CD14-positive monocyte (primary cell): Measurements from ENCODE around the gene ZNF684. TPM values are rescaled to one million over a fixed set of nuclear protein-coding genes. Genes with fewer than 3 reads are reported as not detected.
A peak's percentile ranks its signal among the peaks of the same experiment; 100 is the strongest.
"Not testable (repeated sequence)": the region's sequence is repeated elsewhere in the genome, so short reads cannot be mapped to it uniquely, and the experiment has no call there.

Experiments used
- DNase-seq, 3 donors: peaks; one replicate each; pipeline ENCODE4 v3.0.0-alpha.2; 2011 to 2022
- H2AFZ ChIP-seq: 2 replicates; pipeline ENCODE4 v1.6.0; 2012; ENCODE audit warnings: mild to moderate bottlenecking, low read depth, low read length, inconsistent platforms; ENCODE audit not compliant: insufficient read depth, poor library complexity, severe bottlenecking
- H3K27ac ChIP-seq, 2 donors: 1 replicate in 1 of 2; 2 replicates in 1 of 2; pipeline ENCODE4 v1.5.1; 2012 to 2013; ENCODE audit warnings: low read length in 2 of 2, control low read depth in 1 of 2, inconsistent platforms in 1 of 2, low read depth in 1 of 2, mild to moderate bottlenecking in 1 of 2
- H3K27me3 ChIP-seq, 2 donors: one replicate each; pipeline versions ENCODE4 v1.6.0 to v1.6.1; 2011 to 2013; ENCODE audit warnings: low read length in 2 of 2; ENCODE audit not compliant: control insufficient read depth in 2 of 2, insufficient read depth in 2 of 2
- H3K36me3 ChIP-seq, 2 donors: replicated peaks in 1 of 2; 1 replicate in 1 of 2; 2 replicates in 1 of 2; pipeline versions ENCODE4 v1.5.1 to v1.6.1; 2012 to 2013; ENCODE audit warnings: low read length in 2 of 2, control low read depth in 1 of 2, inconsistent platforms in 1 of 2, mild to moderate bottlenecking in 1 of 2; ENCODE audit not compliant: insufficient read depth in 2 of 2, control insufficient read depth in 1 of 2
- H3K4me1 ChIP-seq, 2 donors: 1 replicate in 1 of 2; 2 replicates in 1 of 2; pipeline versions ENCODE4 v1.5.1 to v1.6.1; 2012 to 2013; ENCODE audit warnings: low read length in 2 of 2, control low read depth in 1 of 2, inconsistent platforms in 1 of 2, mild to moderate bottlenecking in 1 of 2, moderate library complexity in 1 of 2; ENCODE audit not compliant: insufficient read depth in 2 of 2, control insufficient read depth in 1 of 2
- H3K4me2 ChIP-seq: replicated peaks from 2 replicates; pipeline ENCODE3; 2012; ENCODE audit warnings: low read length, moderate library complexity, mild to moderate bottlenecking; ENCODE audit not compliant: poor library complexity, severe bottlenecking; ENCODE audit errors: extremely low read depth
- H3K4me3 ChIP-seq, 3 experiments: fragments of 200-600 bp in 1 of 3; sonication (generic) in 1 of 3; replicated peaks in 1 of 3; 1 replicate in 2 of 3; 2 replicates in 1 of 3; pipeline ENCODE4 v1.5.1; 2011 to 2013; ENCODE audit warnings: low read length in 3 of 3, mild to moderate bottlenecking in 3 of 3, control low read depth in 2 of 3, low read depth in 2 of 3, inconsistent platforms in 1 of 3, moderate library complexity in 1 of 3
- H3K79me2 ChIP-seq: 2 replicates; pipeline ENCODE4 v1.6.0; 2012; ENCODE audit warnings: mild to moderate bottlenecking, control low read depth, inconsistent platforms, low read length, moderate library complexity; ENCODE audit not compliant: insufficient read depth
- H3K9ac ChIP-seq: 2 replicates; pipeline ENCODE4 v1.6.0; 2017; ENCODE audit warnings: low read length, mild to moderate bottlenecking; ENCODE audit not compliant: insufficient read depth, poor library complexity, severe bottlenecking
- H3K9me3 ChIP-seq, 2 donors: replicated peaks in 1 of 2; 1 replicate in 1 of 2; 2 replicates in 1 of 2; pipeline versions ENCODE4 v1.5.1 to v1.6.1; 2012 to 2013; ENCODE audit warnings: low read length in 2 of 2, control low read depth in 1 of 2; ENCODE audit not compliant: control insufficient read depth in 1 of 2, insufficient read depth in 1 of 2
- H4K20me1 ChIP-seq: 2 replicates; pipeline ENCODE4 v1.6.0; 2012; ENCODE audit warnings: mild to moderate bottlenecking, low read length, control low read depth, moderate library complexity; ENCODE audit not compliant: insufficient read depth
- H3K27ac Mint-ChIP-seq, 7 donors: one replicate each; pipeline ENCODE4 v1.8.0; 2020; ENCODE audit warnings: mild to moderate bottlenecking in 7 of 7, mixed read lengths in 7 of 7, moderate library complexity in 6 of 7, inconsistent platforms in 2 of 7
- H3K27me3 Mint-ChIP-seq, 3 donors: one replicate each; pipeline ENCODE4 v1.8.0; 2021 to 2022; ENCODE audit warnings: low read depth in 3 of 3, mild to moderate bottlenecking in 3 of 3, mixed read lengths in 3 of 3, moderate library complexity in 3 of 3, inconsistent platforms in 1 of 3
- H3K36me3 Mint-ChIP-seq, 2 donors: one replicate each; pipeline ENCODE4 v1.8.0; 2020; ENCODE audit warnings: mixed read lengths in 2 of 2, inconsistent platforms in 1 of 2, mild to moderate bottlenecking in 1 of 2
- H3K4me1 Mint-ChIP-seq: one replicate; pipeline ENCODE4 v1.8.0; 2020; ENCODE audit warnings: mild to moderate bottlenecking, mixed read lengths
- H3K4me3 Mint-ChIP-seq, 2 donors: one replicate each; pipeline ENCODE4 v1.8.0; 2020; ENCODE audit warnings: mild to moderate bottlenecking in 2 of 2, mixed read lengths in 2 of 2, moderate library complexity in 1 of 2
- H3K9me3 Mint-ChIP-seq, 7 donors: one replicate each; pipeline ENCODE4 v1.8.0; 2020 to 2022; ENCODE audit warnings: mixed read lengths in 7 of 7, mild to moderate bottlenecking in 6 of 7, moderate library complexity in 6 of 7, inconsistent platforms in 2 of 7
- CTCF ChIP-seq: fragments of 200-600 bp; IDR thresholded peaks from one replicate; pipeline ENCODE4 v1.8.0; 2022; ENCODE audit warnings: antibody characterized with exemption, mild to moderate bottlenecking
- WGBS: methylation state at CpG from one replicate; pipeline ENCODE4 v1.1.5; 2013; ENCODE audit warnings: missing lambda C conversion rate; ENCODE audit not compliant: insufficient coverage; 5-methylcytosine and 5-hydroxymethylcytosine counted together
- intact Hi-C, 2 donors: fragments of 100-400 bp; cut with micrococcal nuclease; formaldehyde crosslinking; loops; one replicate each; pipeline versions ENCODE4 v1.15.0 to v1.15.1; 2023
- polyA plus RNA-seq, 3 donors: library from polyadenylated mRNA; depleted of rRNA in 1 of 3; unstranded in 2 of 3; stranded (reverse) in 1 of 3; fragments of 300-500 nt in 2 of 3; fragments of >200 nt in 1 of 3; fragmentation: Illumina TruSeq in 2 of 3; gene quantifications; 1 replicate in 2 of 3; 2 replicates in 1 of 3; pipeline ENCODE4 v1.2.3, GENCODE V29; 2012 to 2021

Gene ZNF684
- polyA plus RNA-seq, 3 donors, result 2.3 to 3.5 (median 2.7) TPM

- no peak for DNase-seq
- H3K4me1 ChIP-seq, result no peaks in the 10 kb centered on the region
- H3K9me3 ChIP-seq, result no peaks in the 10 kb centered on the region
- Mint-ChIP-seq H3K4me3 (no peak overlapping the region), H3K9me3 (no peaks in the 10 kb centered on the region), H3K4me1 (peaks cover 4% of the 10 kb centered on the region), H3K36me3 (no peaks in the 10 kb centered on the region), H3K27me3 (peaks cover 0 to 4% (median under 1%) of the 10 kb centered on the region in 3 donors), H3K27ac (no peak overlapping the region)
- TF ChIP-seq CTCF, result no peak
- no peaks in the 10 kb centered on the region for H4K20me1 ChIP-seq
- no peaks in the 10 kb centered on the region for H3K79me2 ChIP-seq
- no peak overlapping the region for H3K27ac ChIP-seq
- intact Hi-C loops, result no loop called here
- no peaks in the 10 kb centered on the region for H3K27me3 ChIP-seq
- H3K9ac ChIP-seq, result no peak overlapping the region
- no CpG with 5 or more reads among the region's 1 CpG for WGBS
- no peak overlapping the region for H2AFZ ChIP-seq
- H3K36me3 ChIP-seq, result no peaks in the 10 kb centered on the region
- no peak overlapping the region for H3K4me3 ChIP-seq
- no peak overlapping the region for H3K4me2 ChIP-seq
These were observed 36.4 kb downstream of the ZNF684 start for GRCh38 chr1:40567825-40568224.

- H3K9me3 ChIP-seq, H3K27me3 Mint-ChIP-seq, H3K36me3 Mint-ChIP-seq, H3K4me1 ChIP-seq, H3K79me2 ChIP-seq, H3K9me3 Mint-ChIP-seq, H4K20me1 ChIP-seq, H3K36me3 ChIP-seq, H3K4me3 ChIP-seq, intact Hi-C loops, H3K4me1 Mint-ChIP-seq, H3K9ac ChIP-seq, H3K27me3 ChIP-seq, H3K4me2 ChIP-seq: not testable (repeated sequence)
- Mint-ChIP-seq H3K4me3 (peak overlapping the region in 1 of 2 donors; percentile 70), H3K27ac (peak overlapping the region; percentile 5 to 88 (median 72))
- Histone ChIP-seq H2AFZ (peak overlapping the region; percentile 63), H3K27ac (peak overlapping the region in 1 of 2 donors; percentile 51)
- DNase-seq, result peak; percentile 47 to 88 (median 66)
- WGBS, result no CpG with 5 or more reads among the region's 3 CpGs
These were observed 43.4 kb downstream of the ZNF684 start for GRCh38 chr1:40574805-40575204.
